Activated T-cell treated with anti-CD3 and anti-CD28 coated beads, Interleukin-2, amount 50 U/mL, for 1 hour (primary cell): ENCODE measurements around the gene HCN4.
A peak's percentile ranks its signal among the peaks of the same experiment; 100 is the strongest.

Experiments
- DNase-seq: peaks from one replicate; pipeline ENCODE4 v3.0.0-alpha.2; 2020

HCN4 gene

GRCh38 chr15:73378089-73378488, 9.3 kb upstream of the HCN4 start:
- no peak for DNase-seq

DNA sequence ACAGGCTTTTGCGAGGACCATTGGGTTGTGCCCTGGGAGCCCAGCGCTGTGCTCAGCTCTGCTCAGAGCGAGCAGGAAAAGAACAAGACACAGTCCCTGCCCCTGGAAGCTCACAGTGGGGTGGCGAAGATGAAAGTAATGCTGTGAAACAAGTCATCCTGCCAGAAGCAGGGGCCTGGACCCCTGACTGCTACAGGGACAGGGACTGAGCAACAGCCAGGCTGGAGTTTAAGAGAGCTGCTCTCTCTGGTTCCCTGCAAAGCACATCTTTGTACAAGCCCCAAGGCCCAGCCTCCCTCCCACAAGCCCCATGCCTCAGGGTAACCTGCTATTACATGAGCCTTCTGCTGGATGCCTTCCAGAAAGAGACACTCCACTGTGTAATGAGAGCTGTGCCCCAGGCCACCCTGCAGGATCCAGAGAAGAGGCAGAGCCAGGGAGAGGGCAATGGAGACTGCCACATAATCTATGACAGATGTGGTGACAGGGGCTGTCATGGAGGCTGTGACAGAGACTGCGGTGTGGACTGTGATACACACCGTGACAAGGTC, 7.1 kb upstream of the HCN4 start:
- no peak for DNase-seq

DNA sequence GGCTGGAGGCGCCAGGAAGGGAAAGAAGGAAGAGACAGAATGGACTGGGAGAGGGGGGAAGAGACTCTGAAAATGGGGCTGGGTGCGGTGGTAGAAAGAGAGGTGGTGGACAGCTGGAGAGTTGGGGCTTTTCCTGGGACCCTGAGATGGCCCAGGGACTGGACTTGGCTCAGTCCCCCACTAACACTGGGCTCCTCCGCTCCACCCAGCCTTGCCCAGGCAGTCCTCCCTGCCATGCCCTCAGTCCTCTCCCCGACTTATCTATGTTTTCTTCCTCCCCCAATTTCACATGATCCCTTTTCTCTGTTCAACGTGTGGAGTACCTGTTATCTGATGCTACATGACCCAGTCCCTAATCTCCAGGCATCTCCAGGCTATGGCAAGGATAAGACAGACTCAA, 6.3 kb upstream of the HCN4 start:
- DNase-seq = no peak

- DNase-seq = no peak
These were observed 5.8 kb upstream of the HCN4 start for GRCh38 chr15:73374604-73375003.

- DNase-seq = no peak
These were observed 4.5 kb upstream of the HCN4 start for GRCh38 chr15:73373221-73373620.

DNA sequence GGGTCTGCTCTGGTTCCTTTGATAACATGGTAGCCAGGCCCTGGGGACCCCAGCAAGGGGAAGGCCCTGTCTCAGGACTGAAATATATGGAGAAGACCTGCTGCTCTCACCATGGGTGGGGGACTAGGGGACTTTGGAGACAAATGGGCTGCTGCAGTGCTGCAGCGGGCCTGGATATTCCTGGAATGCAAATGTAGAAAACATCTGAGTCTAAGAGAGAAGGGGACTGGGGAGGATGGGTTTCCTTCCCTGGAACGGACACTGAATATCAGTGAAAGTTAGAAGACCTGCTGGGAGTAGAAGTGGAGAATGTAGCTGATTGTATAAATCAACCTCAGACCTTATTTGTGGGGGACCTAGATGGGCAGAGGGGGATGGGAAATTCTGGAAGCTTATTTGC, 3.1 kb upstream of the HCN4 start:
- no peak for DNase-seq

GRCh38 chr15:73370151-73370550, 1.4 kb upstream of the HCN4 start:
- DNase-seq = no peak

DNA sequence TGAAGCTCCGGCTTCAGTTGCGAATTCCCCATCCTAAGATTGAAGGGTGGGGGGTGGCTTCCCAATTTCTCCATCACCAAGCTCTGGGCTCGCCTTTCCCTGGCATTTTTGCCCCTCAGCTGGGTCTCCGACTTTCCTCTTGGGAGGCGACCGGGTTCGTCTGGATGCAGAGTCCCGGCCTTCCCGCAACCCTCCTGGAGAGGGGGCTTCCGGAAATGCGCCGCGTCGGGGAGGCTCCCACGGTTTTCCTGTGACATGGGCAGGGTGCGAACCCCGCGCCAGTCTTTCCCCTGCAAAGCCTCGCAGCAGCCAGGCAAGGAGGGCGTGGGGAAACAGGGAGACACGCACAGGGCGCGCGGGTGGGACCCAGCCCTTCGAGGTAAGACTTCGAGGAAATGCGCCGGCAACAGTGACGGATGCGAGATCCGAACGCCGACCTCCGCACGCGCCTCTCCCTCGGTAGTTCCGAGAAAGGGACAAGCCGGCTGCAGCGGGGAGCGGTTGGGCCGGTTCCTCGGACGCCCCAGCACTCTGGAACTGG, 466 bp upstream of the HCN4 start:
- DNase-seq = no peak

GRCh38 chr15:73367624-73368300, 996 bp downstream of the HCN4 start:
- no peak for DNase-seq

DNA sequence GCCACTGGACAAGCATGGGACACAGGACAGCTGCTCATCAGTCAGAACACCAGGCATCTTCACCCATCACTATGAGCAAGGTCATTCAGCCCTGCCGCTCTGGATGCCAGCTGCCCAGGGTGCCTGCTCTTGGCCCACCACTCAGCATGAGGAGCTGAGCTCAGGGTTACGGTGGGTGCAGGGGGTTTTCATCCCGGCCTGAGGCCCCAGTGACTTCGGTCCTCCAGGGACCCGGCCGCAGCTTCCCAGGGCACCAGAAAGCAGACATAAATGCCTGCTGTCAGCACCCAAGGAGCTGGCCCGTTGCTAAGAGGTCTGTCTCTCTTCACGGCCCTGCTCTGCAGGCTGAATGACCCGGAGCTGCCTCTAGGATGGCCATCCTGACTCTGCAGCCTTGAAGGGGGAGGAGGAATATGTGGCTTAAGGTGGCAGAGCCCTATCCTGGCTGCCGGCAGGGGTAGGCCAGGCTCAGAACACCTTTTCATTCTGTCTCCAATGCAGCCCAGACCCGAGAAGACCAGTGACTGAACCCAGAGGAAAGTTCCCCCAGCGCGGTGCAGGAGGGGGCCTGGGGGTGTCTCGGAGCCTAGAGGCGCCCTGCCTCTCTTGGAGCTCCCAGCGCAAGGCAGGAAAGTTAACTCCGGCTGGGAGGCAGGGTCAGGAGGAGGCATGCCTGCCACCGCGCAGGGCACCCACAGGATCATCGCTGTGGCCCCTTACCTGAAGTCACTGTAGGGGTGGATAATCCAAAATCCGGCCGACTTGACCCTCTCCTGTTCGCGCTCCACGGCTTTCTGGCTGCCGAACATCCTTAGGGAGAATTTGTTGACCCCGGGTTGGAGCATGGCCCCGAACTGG, 1.8 kb downstream of the HCN4 start:
- DNase-seq = no peak

- DNase-seq = no peak
These were observed 4.7 kb downstream of the HCN4 start for GRCh38 chr15:73364070-73364469.

GRCh38 chr15:73362900-73363299, 5.9 kb downstream of the HCN4 start:
- no peak for DNase-seq

DNA sequence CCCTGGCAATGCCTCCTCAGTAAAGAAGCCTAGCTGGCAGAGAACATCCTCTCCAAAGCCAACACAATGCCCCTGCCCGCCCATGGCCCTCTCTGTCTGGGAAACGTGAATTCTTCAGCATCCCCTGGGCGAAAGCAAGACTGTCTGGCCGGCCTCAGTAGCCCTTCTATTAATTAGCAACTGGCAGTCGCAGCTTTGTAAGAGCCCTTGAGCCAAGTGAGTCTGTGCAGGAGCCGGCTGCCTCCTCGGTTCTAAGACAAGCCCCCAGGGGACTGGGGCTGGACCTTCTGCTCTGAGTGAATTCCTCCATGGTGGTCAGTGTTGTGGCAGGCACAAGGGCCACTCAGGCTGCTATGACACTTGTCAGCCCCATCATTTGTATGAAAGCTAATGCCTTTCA, 7.4 kb downstream of the HCN4 start:
- DNase-seq = no peak

DNA sequence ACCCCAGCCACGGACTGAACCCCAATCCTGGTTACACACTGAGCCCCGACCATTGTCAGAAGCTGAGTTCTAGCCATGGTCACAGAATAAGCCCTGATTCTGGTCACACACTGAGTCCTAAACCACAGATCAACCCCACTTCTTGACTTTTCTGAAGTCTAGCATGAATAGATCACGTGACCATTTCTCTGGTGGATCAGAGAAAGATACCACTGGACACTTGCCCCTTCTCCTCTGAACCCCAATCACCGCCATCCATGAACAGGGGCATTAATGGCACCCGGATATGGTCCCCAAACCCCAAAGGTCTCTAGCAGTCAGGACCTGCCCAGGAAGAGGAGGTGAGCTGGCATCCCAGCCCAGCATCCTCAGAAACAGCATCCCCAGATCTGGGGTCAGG, 9.1 kb downstream of the HCN4 start:
- DNase-seq = no peak

DNA sequence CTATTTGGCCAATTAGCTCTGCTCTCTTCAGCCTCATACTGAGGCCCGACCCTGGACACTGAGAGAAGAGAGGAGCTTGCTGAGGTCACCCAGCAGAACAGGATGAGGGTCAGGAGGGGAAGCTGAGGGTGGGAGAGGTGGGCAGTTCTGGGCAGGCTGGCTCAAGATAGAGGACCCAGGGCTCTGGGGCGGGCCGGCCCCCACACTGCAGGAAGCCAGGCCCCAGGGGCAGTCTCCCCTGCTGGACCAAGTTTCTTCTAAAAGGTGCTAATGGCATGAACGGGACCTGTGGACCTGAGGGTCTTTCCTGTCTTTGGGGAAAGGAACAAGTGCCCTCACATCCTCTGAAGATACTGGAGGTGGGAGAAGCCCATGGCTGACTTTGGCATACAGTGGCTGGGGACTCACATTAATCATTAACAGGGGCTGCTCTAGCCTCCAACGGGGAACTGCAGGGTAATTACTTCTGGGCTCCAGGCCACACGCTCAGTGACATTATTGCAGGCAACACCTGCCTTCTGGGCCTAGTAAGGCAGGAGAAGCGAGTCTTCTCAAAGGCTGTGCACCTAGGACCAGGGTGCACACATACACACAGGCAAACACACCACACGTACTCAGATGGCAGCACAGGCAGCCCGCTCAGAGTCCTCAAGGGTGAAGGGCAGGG, 10.6 kb downstream of the HCN4 start:
- DNase-seq = no peak

- no peak for DNase-seq
These were observed 13.0 kb downstream of the HCN4 start for GRCh38 chr15:73355612-73356265.

DNA sequence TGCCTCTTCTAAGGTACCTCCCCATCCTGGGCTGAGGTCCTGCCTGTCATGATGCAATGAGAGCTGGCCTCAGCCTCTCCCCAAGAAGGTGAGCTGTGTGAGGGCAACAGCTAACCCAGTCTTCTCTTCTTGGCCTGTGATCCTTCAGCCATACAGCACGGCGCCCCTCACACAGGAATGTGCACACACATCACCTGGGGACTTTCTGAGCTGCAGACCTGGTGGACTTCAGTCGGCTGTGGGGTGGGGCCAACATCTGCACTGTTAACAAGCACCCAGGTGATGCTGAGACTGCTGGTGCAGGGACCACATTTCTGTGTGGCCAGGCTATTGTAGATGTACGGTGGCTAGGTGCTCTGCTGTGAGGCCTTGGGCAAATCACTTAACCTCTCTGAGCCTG, 14.5 kb downstream of the HCN4 start:
- DNase-seq = no peak

DNA sequence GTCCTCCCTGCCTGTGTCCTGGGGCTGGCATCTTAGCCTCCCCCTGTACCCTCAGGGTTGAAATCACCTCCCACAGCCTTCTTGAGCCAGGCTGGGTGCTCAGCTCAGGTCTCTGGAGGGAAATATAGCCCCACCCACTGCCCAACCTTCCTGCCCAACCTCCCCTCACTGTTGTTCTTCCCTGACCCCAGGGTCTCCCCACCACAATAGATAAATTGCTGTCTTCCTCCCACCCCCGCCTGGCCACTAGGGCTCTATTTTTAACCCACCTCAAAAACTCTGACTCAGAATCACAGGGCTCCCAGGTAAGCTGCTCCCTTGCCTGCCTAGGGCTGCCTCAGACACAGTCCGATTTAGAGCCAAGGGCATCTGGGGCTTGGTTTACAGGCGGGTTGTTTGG, 15.0 kb downstream of the HCN4 start:
- no peak for DNase-seq

- no peak for DNase-seq
These were observed 16.7 kb downstream of the HCN4 start for GRCh38 chr15:73352082-73352481.

GRCh38 chr15:73349191-73349590, 19.6 kb downstream of the HCN4 start:
- DNase-seq = no peak

DNA sequence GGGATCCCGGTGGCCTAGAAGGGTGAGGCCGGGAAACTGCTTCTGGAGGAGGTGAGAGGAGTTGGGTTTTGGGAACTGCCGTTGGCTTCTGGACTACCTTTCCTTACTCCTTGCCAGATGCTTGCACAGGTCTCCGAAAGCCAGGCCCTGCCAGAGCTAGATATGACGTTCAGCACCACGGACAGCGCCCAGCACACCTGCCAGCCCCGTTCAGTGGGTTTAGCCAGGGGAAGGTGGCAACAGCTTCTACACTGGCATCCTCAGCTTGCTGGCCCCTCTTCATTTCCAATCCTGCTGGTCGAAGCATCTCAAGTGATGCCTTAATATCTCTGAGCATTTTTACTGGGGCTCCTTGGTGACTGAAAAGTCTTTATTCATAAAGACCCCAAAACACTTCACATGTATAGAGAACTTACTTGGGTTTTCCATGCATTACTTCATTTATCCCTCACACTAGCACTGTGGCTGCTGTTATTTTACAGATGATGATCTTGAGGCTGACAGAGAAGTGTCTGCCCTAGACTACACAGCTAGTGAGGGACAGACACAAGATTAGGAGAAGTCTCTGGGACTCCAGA, 21.9 kb downstream of the HCN4 start:
- DNase-seq = peak; percentile 57

GRCh38 chr15:73345658-73346057, 23.1 kb downstream of the HCN4 start:
- no peak for DNase-seq

DNA sequence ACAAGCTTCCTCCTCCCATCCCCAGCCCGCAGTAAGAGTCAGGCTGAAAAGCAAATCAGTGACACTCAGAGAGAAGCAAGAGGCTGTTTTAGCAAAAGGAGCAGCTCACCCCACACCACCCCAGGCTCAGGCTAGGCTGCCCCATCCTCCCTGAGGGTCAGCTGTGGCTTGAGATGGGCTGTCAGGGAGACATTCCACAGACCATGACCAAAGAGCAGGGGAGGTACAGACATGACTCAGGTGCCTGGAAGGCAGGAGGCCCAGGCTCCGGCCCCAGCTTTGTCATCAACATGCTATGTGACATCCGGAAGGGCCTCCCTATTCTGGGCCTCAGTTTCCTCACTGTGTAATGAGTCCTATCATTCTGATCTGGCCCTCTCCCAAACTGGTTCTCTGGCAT, 24.7 kb downstream of the HCN4 start:
- no peak for DNase-seq
